Measurements from ENCODE around the gene SLC4A7.

Gene SLC4A7

DNA sequence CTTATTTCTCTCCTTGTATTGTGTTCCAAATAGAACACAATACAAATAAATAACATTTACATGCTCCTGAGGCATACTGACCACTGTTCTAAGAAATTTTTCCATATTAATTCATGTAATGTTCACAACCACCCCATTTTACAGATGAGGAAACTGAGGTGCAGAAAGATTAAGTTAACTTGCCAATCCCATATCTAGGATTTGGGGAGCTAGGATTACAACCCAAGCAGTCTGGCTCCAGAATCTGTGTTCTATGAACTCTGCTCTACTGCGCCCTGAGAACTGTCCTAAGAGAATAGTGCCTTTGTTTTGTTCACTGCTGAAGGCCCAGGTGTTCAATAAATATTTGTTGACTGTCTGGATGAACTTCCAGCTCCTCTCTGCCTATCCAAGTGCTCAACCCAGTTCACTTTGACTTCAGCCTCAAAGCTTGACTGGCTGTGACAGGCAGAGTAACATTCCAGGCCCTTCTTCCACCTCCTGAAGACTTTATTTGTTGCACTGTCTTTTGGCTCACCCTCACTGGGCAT lies 118.1 kb downstream of the SLC4A7 start:
- no peak for DNase-seq
- H3K4me3 Mint-ChIP-seq = no peak overlapping the region

DNA sequence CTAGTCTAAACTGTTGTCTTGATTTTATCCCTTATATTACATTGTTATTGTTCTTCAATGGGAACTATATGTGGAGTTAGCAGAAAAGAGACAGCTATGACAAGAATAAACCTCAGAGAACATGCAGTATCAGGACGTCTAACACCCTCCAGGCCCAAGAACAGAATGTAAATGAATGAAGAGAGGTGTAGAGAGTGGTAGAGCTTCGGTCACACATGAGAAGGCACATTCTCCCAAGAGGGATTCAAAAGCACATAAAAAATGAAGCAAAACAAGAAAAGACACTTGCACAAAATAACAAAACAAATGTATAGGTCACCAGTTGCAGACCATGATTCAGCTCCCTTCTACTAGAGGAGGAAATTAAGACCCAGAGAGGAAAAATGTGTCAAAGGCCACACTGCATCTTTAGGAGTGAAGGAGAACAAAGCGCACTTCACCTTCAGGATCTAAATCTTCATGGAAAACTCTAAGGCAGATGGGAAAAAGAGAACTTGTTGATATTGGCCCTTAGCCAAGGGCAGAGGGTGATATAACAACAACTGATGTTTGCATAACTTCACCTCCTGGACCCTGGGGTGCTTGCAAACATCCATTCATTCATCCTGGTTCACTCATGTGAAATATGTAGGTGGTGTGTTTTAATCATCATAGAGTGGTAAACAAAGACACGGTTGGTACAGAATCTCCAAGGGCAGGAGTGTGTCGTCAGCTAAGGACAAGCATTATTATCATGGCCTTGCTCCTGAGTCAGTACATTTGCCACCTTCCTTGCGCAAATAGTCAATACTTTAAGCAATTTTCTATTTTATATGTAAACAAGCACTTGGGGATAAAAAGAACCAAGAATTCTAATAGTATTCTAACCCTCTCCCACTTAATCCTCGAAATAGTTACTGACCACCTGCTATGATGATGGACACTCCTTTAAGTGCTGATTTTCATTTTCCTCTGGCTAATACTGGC lies 123.8 kb downstream of the SLC4A7 start:
- Mint-ChIP-seq H3K9me3 (no peaks in the 10 kb centered on the region), H3K4me1 (no peaks in the 10 kb centered on the region), H3K4me3 (no peak overlapping the region), H3K27ac (no peak overlapping the region), H3K27me3 (no peaks in the 10 kb centered on the region)
- DNase-seq (no peak), ATAC-seq (no peak)

More for the DNA sequence above, 118.1 kb downstream of the SLC4A7 start:
- H3K4me1 Mint-ChIP-seq = peaks cover 15% of the 10 kb centered on the region
- no peak for ATAC-seq
- no peak overlapping the region for H3K27ac Mint-ChIP-seq
- no peaks in the 10 kb centered on the region for H3K27me3 Mint-ChIP-seq
- no peaks in the 10 kb centered on the region for H3K9me3 Mint-ChIP-seq

DNA sequence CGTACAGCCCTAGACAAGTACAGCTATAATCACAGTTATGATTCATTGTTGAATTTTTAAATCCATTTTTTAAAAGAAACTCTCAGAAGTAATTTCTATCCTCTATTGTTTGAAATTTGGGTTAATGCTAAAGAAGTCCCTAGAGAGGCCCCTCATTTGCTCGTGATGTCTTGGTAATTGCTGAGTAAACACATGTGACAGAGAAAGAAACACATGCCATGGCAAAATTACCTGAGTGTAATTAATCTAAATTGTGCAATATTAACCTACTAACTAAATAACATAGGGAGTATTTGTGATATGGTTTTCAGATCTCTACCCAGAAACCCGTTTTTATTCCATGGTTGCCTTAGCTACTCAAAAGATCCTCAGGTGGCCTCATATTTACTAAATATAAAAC lies 125.8 kb downstream of the SLC4A7 start:
- no peaks in the 10 kb centered on the region for H3K27me3 Mint-ChIP-seq
- no peak overlapping the region for H3K27ac Mint-ChIP-seq
- H3K4me3 Mint-ChIP-seq = no peak overlapping the region
- H3K4me1 Mint-ChIP-seq = no peaks in the 10 kb centered on the region
- no peaks in the 10 kb centered on the region for H3K9me3 Mint-ChIP-seq
- ATAC-seq (no peak), DNase-seq (no peak)

DNA sequence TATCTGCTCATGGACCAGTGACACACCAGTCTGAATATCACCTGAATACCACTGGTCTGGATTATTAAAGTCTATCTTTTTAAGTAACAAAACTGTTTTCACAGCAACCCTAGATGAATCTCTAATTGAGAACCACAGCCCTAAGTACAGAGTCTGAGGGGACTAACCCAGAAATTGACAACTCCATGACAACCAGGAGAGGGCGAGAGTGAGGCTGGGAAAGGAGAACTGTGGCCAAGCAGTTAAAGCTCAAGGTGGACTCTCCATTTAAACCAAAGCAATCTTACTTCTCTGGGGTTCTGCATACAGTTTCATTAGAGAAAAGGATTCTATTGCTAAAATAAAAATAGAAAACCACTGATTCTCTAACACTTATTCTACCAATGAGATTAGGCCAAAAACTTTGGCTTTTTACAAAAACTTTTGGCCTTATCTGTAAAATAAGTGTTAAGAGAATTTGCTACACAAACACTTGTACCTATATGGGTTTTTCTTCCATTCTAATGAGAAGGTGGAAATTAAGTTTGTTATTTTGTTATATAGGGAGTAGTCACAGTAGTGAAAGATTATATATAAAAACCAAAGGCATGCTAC lies 126.4 kb downstream of the SLC4A7 start:
- DNase-seq = peak; percentile 41 to 59
- ATAC-seq = peak; percentile 91
- Mint-ChIP-seq H3K4me1 (no peaks in the 10 kb centered on the region), H3K27me3 (no peaks in the 10 kb centered on the region), H3K27ac (no peak overlapping the region), H3K9me3 (no peaks in the 10 kb centered on the region), H3K4me3 (no peak overlapping the region)

DNA sequence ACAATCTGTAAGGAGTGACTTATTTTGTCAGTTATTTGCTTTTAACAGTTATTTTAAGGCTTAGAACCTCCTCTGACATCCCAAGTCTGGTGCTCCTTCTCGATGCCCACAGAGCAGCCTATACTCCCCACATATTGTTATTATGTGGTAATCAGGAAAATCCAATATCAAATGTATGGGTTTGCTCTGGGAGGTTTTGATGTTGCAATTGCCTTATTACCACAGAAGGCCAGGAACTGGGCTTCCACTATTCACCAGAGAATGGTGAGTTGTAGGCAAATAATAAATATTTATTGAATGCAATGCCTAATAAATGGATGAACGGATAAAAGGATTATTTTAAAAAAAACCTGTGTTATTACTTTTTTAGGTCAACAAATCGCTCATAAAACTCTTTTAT lies 127.2 kb downstream of the SLC4A7 start:
- Mint-ChIP-seq H3K4me3 (no peak overlapping the region), H3K27me3 (no peaks in the 10 kb centered on the region), H3K4me1 (no peaks in the 10 kb centered on the region), H3K27ac (no peak overlapping the region), H3K9me3 (no peaks in the 10 kb centered on the region)
- ATAC-seq = no peak
- no peak for DNase-seq

DNA sequence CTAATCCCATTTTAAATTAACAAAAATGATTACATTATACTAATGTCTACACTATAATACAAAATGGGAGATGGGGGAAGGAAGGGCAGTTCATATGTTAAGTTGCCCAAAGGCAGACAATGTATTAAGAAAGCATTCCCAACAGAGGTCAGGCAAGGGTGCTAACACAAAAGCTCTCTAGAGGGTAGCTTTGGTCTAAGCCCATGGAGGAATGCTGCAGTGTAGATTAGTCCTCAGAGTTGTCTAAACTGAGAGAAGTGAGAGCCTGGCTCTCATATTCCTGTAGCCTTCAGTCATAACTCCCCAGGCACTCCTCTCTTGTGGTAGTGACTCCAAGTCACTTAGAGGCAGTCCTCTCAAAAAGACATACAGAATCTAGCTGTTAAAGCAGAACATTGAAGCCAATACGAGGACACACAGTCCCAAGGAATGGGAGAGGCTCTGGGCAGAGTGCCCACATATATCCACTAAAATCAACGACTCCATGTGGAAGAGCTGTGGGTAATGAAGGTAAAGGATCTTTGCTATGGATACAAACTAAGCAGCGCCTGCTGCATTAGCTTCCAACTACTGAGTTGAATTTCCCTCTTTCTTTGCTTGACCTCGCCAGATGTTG lies 129.5 kb downstream of the SLC4A7 start:
- ATAC-seq (no peak), DNase-seq (no peak)
- H3K4me1 Mint-ChIP-seq = no peaks in the 10 kb centered on the region
- no peak overlapping the region for H3K27ac Mint-ChIP-seq
- no peak overlapping the region for H3K4me3 Mint-ChIP-seq
- H3K9me3 Mint-ChIP-seq = no peaks in the 10 kb centered on the region
- no peaks in the 10 kb centered on the region for H3K27me3 Mint-ChIP-seq

DNA sequence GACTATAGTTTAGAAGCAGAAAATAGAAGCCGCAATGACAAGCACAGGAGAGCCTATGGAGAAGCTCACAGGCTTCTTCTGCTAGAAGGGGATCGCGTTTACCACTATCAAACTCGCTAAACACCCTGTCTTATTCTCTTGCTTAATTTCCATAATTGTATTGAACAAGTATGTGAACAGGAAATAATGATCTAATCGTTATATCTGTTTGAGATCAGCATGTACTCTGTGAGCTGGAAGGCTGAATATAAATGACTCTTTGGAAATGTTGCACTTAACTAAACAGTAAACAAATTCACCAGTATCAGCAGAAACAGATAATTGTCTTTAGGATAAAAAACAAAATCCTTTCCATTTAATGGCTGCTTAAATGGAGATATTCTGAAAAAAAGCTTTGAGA lies 130.0 kb downstream of the SLC4A7 start:
- Mint-ChIP-seq H3K4me3 (no peak overlapping the region), H3K4me1 (no peaks in the 10 kb centered on the region), H3K9me3 (no peaks in the 10 kb centered on the region), H3K27me3 (no peaks in the 10 kb centered on the region), H3K27ac (no peak overlapping the region)
- DNase-seq (no peak), ATAC-seq (no peak)

DNA sequence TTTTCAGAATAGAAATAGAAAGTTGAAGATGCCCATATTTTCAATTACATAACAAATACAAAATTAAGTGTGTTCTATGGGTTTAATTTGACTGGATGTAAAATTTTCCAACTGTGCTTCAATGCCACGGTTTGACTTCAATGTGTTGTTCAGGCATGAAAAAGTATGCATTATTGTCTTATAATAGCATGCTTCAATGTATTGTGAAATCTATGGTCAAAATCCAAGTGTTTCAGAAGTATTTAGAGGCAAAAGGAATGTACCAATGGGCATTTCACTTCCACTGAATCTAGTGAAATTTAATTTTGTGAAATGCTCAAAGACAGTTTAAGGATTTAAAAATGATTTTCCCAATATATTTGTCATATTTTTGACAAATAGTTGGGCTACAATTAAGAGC lies 131.0 kb downstream of the SLC4A7 start:
- no peaks in the 10 kb centered on the region for H3K27me3 Mint-ChIP-seq
- no peaks in the 10 kb centered on the region for H3K4me1 Mint-ChIP-seq
- H3K4me3 Mint-ChIP-seq = no peak overlapping the region
- no peaks in the 10 kb centered on the region for H3K9me3 Mint-ChIP-seq
- no peak for DNase-seq
- no peak overlapping the region for H3K27ac Mint-ChIP-seq
- ATAC-seq = no peak

DNA sequence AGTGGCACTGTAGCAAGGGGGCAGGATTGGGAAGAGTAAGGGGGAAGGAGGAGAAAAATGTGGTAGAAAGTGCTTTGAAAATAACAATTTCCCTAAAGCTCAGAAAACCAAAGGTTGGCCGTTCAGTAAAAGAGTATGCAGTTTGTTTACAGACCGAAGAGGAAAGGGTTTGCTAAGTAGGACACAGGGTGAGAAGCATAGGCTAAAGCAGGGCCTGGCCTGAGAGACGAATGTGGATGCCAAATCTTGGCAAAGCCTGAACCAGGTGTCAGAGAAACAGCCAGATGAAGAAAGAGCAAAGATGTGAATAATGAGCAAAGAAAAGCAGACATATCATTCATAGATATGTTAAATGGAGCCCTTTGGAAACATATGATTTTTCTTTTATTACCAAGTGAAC lies 132.1 kb downstream of the SLC4A7 start:
- no peak for ATAC-seq
- no peaks in the 10 kb centered on the region for H3K27me3 Mint-ChIP-seq
- no peak overlapping the region for H3K4me3 Mint-ChIP-seq
- H3K9me3 Mint-ChIP-seq = no peaks in the 10 kb centered on the region
- peak overlapping the region in 1 of 2 donors; percentile 2 for H3K27ac Mint-ChIP-seq
- H3K4me1 Mint-ChIP-seq = no peaks in the 10 kb centered on the region
- no peak for DNase-seq

DNA sequence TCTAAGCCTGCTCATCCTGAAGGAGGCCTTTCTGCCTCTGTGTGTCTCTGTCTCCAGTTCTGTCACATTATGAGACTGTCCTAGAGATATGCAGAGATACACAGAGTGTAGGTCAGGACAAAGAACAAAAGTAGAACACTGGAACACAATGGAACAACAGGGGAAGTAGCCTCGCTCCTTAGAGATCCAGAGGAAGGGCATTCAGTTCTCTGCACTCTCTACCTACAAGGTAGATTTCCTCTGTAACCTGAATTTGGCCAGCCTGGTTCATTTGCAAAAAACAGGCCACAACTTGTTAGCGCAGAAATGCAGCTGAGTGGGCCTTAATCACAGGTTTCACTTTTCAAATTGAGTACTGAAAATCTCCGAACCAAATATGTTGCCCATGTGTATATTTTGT lies 134.4 kb downstream of the SLC4A7 start:
- H3K4me3 Mint-ChIP-seq = no peak overlapping the region
- ATAC-seq = no peak
- H3K27me3 Mint-ChIP-seq = no peaks in the 10 kb centered on the region
- no peak overlapping the region for H3K27ac Mint-ChIP-seq
- no peaks in the 10 kb centered on the region for H3K4me1 Mint-ChIP-seq
- no peak for DNase-seq
- no peaks in the 10 kb centered on the region for H3K9me3 Mint-ChIP-seq

DNA sequence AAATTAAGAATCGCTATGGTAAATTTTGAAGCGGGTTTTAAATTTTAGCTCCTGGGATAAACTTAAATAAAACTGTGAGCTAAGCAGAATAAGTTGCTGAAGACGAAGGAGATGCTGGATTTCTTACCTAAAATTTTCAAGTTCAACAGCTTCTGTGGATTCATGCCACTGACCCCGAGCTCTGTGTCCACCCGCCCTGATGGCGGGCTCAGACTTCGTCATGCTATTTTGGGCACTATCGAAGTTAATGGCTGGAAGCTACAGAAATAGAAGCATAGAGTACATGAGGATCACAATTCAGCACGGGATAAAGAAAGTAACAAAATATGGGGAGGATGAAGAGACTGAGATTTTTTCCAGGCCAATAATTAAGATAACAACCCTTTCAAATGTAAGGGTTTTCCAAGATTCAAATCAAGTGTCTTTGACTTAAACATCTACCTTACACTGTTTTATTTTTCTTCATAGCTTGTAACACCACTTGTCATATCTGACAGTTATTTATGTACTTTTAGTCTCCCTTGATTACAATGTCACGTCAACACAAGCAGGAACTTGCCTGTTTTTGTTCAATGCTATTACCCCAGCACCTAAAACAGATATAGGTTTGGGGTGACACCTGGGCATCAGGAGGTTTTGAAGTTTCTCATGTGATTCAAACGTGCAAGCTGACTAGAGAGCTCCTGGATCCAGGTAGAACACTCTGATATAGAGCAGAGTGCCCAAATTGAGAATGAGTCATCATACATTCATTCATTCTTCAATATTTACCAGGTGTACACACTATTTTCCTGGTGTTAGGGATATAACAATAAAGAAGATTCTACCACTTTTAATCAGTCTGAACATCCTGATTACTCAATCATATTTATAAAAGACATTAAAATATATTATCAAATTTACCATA lies 138.0 kb downstream of the SLC4A7 start:
- H3K27me3 Mint-ChIP-seq = no peaks in the 10 kb centered on the region
- H3K4me3 Mint-ChIP-seq = no peak overlapping the region
- no peak overlapping the region for H3K27ac Mint-ChIP-seq
- no peak for ATAC-seq
- DNase-seq = no peak
- H3K4me1 Mint-ChIP-seq = no peaks in the 10 kb centered on the region
- H3K9me3 Mint-ChIP-seq = no peaks in the 10 kb centered on the region

DNA sequence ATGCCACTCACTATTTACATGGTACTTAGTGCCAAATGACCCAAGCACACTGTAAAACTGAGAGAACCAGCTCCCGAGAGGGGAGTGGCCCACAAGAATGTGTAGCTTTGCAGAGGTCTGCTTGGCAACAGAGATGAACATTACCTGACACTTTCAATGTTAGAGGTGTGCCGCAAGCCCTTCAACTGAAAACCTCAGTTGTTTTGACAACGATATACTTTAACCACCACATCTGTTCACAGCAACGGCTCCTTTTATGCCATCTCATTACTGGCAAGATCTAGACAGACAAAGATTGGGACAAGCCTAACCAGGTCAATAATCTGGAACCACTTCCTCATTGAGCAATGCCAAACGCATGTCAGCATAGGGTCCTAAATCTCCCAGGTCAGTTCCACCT lies 138.7 kb downstream of the SLC4A7 start:
- peak; percentile 72 for ATAC-seq
- no peak for DNase-seq
- H3K9me3 Mint-ChIP-seq = no peaks in the 10 kb centered on the region

DNA sequence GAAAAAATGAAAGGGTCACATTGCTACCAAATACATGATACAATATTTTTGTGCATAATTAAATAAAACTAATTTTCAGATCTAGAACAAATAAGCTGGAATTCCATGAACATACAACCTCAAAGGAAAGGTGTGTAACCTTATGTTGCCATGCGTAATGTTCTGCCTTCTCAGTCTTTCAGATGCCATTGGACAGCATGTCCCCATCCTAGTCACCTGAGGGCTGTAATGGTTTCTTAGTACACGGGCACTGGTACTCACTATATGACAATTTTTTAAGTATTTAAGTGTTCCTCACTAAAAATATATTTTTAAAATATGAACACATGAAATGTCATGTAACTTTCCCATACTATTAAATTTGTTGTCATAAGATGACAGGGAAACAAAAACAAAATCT lies 139.1 kb downstream of the SLC4A7 start:
- Mint-ChIP-seq H3K4me1 (no peaks in the 10 kb centered on the region), H3K4me3 (no peak overlapping the region), H3K27ac (no peak overlapping the region), H3K27me3 (no peaks in the 10 kb centered on the region), H3K9me3 (no peaks in the 10 kb centered on the region)
- ATAC-seq = no peak
- DNase-seq = no peak

More for the DNA sequence above, 138.7 kb downstream of the SLC4A7 start:
- H3K27me3 Mint-ChIP-seq = no peaks in the 10 kb centered on the region
- no peaks in the 10 kb centered on the region for H3K4me1 Mint-ChIP-seq
- H3K4me3 Mint-ChIP-seq = no peak overlapping the region
- no peak overlapping the region for H3K27ac Mint-ChIP-seq

DNA sequence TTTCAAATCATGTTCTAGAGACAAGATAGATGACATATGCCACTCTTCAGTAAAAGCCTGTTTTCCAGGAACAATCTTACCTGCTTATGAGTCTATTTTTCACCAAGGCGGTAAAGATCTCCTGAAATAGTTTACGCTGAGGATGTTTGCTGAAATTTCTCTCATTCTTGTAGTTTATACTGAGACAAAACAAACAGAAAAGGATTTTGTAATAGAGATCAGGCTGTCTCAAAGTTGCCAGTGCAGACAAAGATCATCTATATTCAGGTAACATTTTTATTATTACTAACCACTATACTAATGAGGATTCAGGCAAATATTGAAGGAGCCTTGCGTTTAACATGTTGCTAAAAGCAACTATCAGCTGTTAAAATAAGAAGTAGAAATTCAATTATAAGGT lies 140.0 kb downstream of the SLC4A7 start:
- DNase-seq = no peak
- H3K4me3 Mint-ChIP-seq = no peak overlapping the region
- H3K27ac Mint-ChIP-seq = no peak overlapping the region

DNA sequence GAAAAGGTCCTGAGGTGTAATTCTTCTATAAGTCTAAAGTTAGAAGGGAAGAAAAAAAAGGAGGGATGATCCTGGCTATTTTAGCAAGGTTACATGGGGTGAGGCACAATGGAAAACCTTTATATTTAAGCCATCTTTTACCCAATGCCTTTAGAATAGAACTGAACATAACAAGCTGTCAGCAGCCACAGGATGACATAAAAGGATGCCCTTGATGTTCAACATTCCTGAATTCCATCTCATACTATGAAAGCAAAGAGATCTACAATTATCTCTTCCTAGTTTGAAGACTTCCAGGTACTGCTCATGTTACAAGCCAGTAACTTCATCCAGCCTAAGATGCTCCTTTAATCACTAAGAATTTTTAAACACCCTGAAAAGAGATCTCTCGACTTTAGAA lies 141.9 kb downstream of the SLC4A7 start:
- H3K27ac Mint-ChIP-seq = no peak overlapping the region
- H3K9me3 Mint-ChIP-seq = peaks cover 0 to 10% of the 10 kb centered on the region in 2 donors
- H3K4me1 Mint-ChIP-seq = no peaks in the 10 kb centered on the region
- no peak for ATAC-seq
- H3K4me3 Mint-ChIP-seq = no peak overlapping the region
- no peak for DNase-seq
- no peaks in the 10 kb centered on the region for H3K27me3 Mint-ChIP-seq

More for the DNA sequence above, 140.0 kb downstream of the SLC4A7 start:
- Mint-ChIP-seq H3K9me3 (no peaks in the 10 kb centered on the region), H3K4me1 (no peaks in the 10 kb centered on the region), H3K27me3 (no peaks in the 10 kb centered on the region)
- no peak for ATAC-seq
